ENCODE data around the gene TEPSIN. TPM values are rescaled to one million over a fixed set of nuclear protein-coding genes. Genes with fewer than 3 reads are reported as not detected.

Gene TEPSIN
- total and polyA plus RNA-seq, 4 donors: 3.2 to 22.9 (median 10.7) TPM

DNA sequence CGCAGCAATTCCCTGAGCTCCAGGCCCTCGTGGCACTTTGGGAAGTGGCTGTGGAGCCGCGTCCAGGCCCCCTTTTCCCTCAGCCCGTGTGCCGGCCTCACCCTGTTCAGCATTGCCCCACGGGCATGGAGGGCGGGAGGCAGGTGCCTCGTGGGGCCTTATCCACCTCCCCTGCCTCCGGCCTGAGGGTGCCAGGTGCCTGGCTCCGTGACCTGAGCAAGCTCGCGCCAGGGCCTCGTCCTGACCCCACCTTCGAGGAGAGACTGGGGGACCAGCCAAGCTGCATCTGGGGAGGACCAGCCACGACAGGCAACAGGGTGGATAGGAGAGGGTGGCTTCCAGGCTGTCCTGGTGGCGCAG is 45.8 kb downstream of the TEPSIN start:
- TF ChIP-seq, protein P1, sequence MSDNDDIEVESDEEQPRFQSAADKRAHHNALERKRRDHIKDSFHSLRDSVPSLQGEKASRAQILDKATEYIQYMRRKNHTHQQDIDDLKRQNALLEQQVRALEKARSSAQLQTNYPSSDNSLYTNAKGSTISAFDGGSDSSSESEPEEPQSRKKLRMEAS (IDR thresholded peaks at IDR 0.05): no peak
- no peak for TF ChIP-seq HNF4G (IDR thresholded peaks at IDR 0.05)
- TF ChIP-seq, protein P2, sequence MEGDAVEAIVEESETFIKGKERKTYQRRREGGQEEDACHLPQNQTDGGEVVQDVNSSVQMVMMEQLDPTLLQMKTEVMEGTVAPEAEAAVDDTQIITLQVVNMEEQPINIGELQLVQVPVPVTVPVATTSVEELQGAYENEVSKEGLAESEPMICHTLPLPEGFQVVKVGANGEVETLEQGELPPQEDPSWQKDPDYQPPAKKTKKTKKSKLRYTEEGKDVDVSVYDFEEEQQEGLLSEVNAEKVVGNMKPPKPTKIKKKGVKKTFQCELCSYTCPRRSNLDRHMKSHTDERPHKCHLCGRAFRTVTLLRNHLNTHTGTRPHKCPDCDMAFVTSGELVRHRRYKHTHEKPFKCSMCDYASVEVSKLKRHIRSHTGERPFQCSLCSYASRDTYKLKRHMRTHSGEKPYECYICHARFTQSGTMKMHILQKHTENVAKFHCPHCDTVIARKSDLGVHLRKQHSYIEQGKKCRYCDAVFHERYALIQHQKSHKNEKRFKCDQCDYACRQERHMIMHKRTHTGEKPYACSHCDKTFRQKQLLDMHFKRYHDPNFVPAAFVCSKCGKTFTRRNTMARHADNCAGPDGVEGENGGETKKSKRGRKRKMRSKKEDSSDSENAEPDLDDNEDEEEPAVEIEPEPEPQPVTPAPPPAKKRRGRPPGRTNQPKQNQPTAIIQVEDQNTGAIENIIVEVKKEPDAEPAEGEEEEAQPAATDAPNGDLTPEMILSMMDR (IDR thresholded peaks at IDR 0.05; ENCODE audit: low read depth, low read length, missing input control): no peak
- no peak for TF ChIP-seq FOXA2 (IDR thresholded peaks at IDR 0.05)
- TF ChIP-seq RAD21 (IDR thresholded peaks at IDR 0.05): no peak
- no peak for TF ChIP-seq SP1 (IDR thresholded peaks at IDR 0.05)
- TF ChIP-seq GABPA (IDR thresholded peaks at IDR 0.05 in 1 of 2, conservative IDR thresholded peaks at IDR 0.05 in 1 of 2): no peak
- TF ChIP-seq YY1 (IDR thresholded peaks at IDR 0.05): no peak
- TF ChIP-seq JUND (IDR thresholded peaks at IDR 0.05): no peak
- no peak for TF ChIP-seq NR2F2 (IDR thresholded peaks at IDR 0.05)
- TF ChIP-seq ATF3 (IDR thresholded peaks at IDR 0.05): no peak
- Histone ChIP-seq H3K27ac (ENCODE audit: low read depth in 1 of 2, low read length in 2 of 2) (no peak overlapping the region), H3K9ac (ENCODE audit: low read depth in 1 of 2, low read length in 2 of 2) (no peak overlapping the region), H3K9me3 (ENCODE audit: control insufficient read depth in 4 of 4, low read length in 3 of 4) (no peaks in the 10 kb centered on the region), H3K4me1 (ENCODE audit: control insufficient read depth in 4 of 4, insufficient read depth in 4 of 4, low read length in 3 of 4) (no peaks in the 10 kb centered on the region), H3K36me3 (ENCODE audit: control insufficient read depth in 4 of 4, insufficient read depth in 3 of 4, low read depth in 1 of 4, low read length in 3 of 4) (no peaks in the 10 kb centered on the region), H3K27me3 (ENCODE audit: control insufficient read depth in 4 of 4, insufficient read depth in 4 of 4, low read length in 3 of 4) (no peaks in the 10 kb centered on the region), H3K4me3 (ENCODE audit: low read depth in 1 of 3, low read length in 3 of 3) (no peak overlapping the region)
- DNase-seq (ENCODE audit: low spot score): no peak
- WGBS: 96% methylated on average over 17 of the region's 17 CpGs

DNA sequence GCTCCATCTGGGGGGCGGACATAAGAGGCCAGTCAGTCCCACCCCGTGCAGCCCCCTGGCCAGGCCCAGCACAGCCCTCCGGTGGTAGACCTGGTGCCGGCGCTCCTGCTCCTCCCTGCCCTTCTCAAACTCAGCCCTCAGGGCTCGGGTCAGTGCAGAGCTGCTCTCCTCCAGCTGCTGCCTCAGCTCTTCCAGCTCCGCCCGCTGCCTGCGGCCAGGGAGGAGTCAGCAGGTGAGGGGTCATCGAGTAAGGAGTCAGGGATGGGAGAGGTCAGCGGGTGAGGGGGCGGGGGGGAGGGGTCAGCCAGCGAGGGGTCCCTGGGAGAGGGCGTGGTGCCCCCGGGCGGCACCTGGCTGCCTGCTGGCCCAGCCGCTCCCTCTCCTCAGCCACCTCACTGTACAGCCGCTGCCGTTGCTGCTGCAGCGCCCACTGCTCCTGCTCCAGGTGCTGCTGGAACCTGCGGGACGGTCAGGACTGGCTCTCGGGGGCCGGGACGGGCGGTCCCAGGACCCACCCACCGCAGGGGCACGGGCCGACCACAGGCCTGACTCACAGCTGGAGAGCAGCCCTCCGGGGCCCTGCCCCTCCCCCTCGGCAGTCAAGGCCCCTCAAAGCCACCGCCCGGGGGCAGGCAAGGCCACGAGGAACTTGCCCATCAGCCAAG is 46.3 kb downstream of the TEPSIN start:
- Histone ChIP-seq H3K27me3 (ENCODE audit: control insufficient read depth in 4 of 4, insufficient read depth in 4 of 4, low read length in 3 of 4) (no peaks in the 10 kb centered on the region), H3K4me3 (ENCODE audit: low read depth in 1 of 3, low read length in 3 of 3) (no peak overlapping the region), H3K9me3 (ENCODE audit: control insufficient read depth in 4 of 4, low read length in 3 of 4) (no peaks in the 10 kb centered on the region), H3K4me1 (ENCODE audit: control insufficient read depth in 4 of 4, insufficient read depth in 4 of 4, low read length in 3 of 4) (no peaks in the 10 kb centered on the region), H3K36me3 (ENCODE audit: control insufficient read depth in 4 of 4, insufficient read depth in 3 of 4, low read depth in 1 of 4, low read length in 3 of 4) (no peaks in the 10 kb centered on the region), H3K27ac (ENCODE audit: low read depth in 1 of 2, low read length in 2 of 2) (no peak overlapping the region), H3K9ac (ENCODE audit: low read depth in 1 of 2, low read length in 2 of 2) (no peak overlapping the region)
- WGBS: 89% methylated on average over 34 of the region's 34 CpGs
- TF ChIP-seq, protein P3, sequence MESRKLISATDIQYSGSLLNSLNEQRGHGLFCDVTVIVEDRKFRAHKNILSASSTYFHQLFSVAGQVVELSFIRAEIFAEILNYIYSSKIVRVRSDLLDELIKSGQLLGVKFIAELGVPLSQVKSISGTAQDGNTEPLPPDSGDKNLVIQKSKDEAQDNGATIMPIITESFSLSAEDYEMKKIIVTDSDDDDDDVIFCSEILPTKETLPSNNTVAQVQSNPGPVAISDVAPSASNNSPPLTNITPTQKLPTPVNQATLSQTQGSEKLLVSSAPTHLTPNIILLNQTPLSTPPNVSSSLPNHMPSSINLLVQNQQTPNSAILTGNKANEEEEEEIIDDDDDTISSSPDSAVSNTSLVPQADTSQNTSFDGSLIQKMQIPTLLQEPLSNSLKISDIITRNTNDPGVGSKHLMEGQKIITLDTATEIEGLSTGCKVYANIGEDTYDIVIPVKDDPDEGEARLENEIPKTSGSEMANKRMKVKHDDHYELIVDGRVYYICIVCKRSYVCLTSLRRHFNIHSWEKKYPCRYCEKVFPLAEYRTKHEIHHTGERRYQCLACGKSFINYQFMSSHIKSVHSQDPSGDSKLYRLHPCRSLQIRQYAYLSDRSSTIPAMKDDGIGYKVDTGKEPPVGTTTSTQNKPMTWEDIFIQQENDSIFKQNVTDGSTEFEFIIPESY (IDR thresholded peaks at IDR 0.05): no peak
- TF ChIP-seq NR2F2 (IDR thresholded peaks at IDR 0.05): no peak
- TF ChIP-seq FOXA2 (IDR thresholded peaks at IDR 0.05): no peak
- TF ChIP-seq RXRA (IDR thresholded peaks at IDR 0.05): no peak
- TF ChIP-seq ATF3 (IDR thresholded peaks at IDR 0.05): no peak
- TF ChIP-seq TAF1 (conservative IDR thresholded peaks at IDR 0.05): no peak
- TF ChIP-seq RAD21 (IDR thresholded peaks at IDR 0.05): no peak
- TF ChIP-seq, protein P1 (IDR thresholded peaks at IDR 0.05): no peak
- no peak for TF ChIP-seq YY1 (IDR thresholded peaks at IDR 0.05)
- TF ChIP-seq GABPA (IDR thresholded peaks at IDR 0.05 in 1 of 2, conservative IDR thresholded peaks at IDR 0.05 in 1 of 2): no peak
- no peak for TF ChIP-seq HNF4A (conservative IDR thresholded peaks at IDR 0.05)
- TF ChIP-seq HNF4G (IDR thresholded peaks at IDR 0.05): no peak
- TF ChIP-seq, protein P4, sequence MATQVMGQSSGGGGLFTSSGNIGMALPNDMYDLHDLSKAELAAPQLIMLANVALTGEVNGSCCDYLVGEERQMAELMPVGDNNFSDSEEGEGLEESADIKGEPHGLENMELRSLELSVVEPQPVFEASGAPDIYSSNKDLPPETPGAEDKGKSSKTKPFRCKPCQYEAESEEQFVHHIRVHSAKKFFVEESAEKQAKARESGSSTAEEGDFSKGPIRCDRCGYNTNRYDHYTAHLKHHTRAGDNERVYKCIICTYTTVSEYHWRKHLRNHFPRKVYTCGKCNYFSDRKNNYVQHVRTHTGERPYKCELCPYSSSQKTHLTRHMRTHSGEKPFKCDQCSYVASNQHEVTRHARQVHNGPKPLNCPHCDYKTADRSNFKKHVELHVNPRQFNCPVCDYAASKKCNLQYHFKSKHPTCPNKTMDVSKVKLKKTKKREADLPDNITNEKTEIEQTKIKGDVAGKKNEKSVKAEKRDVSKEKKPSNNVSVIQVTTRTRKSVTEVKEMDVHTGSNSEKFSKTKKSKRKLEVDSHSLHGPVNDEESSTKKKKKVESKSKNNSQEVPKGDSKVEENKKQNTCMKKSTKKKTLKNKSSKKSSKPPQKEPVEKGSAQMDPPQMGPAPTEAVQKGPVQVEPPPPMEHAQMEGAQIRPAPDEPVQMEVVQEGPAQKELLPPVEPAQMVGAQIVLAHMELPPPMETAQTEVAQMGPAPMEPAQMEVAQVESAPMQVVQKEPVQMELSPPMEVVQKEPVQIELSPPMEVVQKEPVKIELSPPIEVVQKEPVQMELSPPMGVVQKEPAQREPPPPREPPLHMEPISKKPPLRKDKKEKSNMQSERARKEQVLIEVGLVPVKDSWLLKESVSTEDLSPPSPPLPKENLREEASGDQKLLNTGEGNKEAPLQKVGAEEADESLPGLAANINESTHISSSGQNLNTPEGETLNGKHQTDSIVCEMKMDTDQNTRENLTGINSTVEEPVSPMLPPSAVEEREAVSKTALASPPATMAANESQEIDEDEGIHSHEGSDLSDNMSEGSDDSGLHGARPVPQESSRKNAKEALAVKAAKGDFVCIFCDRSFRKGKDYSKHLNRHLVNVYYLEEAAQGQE (IDR thresholded peaks at IDR 0.05): no peak
- no peak for DNase-seq (ENCODE audit: low spot score)
